AML-193 (cell line): Measurements from ENCODE around the gene PDCD6IP.

ENCODE experiments used
- DNase-seq, 2 experiments: peaks; one replicate each; lab custom pipeline; 2025; lab: John Stamatoyannopoulos, UW

Gene PDCD6IP

DNA sequence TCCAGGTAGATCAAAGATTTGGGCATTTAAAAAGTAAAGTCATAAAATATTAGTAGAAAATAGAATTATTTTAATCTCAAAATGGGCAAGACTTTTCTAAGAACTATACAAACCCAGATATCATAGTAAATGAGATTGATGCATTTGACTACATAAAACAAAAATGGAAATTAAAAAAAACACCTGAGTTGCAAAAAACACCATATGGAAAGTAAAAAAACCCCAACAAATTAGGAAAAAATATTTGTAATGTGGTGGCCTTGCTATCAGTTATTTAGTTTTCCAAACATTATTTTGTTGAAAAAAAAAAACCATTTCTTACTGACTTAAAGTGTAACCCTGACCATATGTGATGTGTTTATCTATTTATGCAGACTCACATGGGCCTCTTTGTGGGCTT lies 97.2 kb downstream of the PDCD6IP start:
- DNase-seq: no peak

DNA sequence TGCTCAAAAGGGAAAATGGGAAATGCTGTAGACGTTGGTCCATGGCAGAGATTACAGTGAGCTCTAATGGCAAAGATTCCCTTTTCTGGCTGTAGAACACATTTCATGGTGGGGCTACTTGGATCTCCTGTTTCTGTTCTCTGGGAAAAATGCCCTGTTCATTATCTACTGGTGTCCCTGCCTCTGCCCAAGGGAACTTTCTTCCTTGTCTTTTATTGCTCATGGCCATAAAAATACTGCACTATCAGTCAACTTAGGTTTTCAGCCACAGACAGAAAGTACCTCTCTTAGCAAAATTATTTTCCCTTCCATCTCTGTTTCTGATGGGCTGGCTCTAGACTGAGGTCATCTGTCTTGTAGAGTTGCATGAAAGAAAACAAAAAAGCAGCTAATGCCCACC lies 98.9 kb downstream of the PDCD6IP start:
- no peak for DNase-seq

DNA sequence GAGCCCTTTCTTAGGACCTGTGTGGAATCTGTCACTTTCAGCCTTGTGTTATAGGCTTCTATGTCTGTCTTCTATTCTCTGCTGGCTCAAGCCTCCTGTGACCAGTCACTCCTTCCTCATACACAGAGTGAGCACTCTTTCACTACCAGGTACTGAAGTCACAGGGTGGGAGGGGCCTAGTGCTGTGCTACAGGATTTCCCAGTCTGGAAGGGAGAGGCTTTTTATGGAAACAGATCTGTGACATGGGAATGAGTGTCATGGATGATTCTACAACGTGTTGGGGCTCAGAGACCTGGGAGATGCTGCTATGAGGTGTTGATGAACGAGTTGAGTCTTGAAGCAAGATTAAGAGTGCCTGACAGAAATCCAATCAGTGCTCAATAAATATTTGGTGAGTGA lies 100.5 kb downstream of the PDCD6IP start:
- no peak for DNase-seq

DNA sequence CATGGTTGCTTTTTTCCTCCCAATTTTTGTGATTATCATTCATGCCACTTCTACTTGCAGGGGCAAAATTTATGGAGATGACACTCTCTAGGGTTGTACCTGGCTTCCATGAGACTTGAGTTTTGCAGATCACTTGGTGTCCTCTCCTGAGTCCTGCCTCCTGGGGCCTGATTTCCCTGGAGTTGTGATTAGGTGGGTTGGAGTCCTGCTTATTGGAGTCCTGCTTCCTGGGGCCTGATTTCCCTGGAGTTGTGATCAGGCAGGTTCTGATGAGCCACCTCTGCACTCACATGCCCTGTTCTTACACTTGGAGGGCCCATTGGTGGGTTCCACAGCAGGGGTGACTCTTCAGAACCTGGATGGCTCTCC lies 102.0 kb downstream of the PDCD6IP start:
- DNase-seq: no peak

DNA sequence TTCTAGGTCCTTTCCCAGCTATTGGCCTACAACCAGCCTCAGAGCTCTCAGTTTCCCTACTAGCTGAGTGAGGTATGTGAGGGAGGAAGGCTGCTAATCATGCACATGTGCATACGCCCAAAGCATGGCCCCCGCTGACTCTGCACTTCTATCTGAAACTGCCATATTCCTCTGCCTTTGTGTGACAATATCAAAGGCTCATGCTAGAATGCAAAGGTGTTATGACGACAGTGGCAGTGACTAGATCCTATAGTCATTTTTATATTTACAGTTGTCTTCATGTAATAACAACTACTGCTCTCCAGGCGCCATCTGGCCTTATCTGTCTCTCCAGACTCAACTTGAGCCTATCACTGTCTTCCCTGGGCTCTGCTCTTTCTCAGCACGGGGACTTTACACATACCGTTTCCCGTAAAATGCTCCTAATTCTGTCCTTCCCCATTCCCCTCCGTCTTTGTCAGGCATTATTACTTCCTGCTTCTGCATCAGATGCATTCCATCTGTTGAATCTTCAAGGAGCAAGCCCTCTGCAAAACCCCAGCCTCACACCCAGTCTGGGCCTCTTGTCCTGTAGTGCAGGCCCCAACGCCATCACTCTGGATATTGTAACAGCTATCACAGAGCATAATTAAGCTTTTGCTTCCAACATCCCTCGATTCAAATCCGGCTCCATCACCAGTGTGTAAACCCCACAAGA lies 102.5 kb downstream of the PDCD6IP start:
- no peak for DNase-seq

DNA sequence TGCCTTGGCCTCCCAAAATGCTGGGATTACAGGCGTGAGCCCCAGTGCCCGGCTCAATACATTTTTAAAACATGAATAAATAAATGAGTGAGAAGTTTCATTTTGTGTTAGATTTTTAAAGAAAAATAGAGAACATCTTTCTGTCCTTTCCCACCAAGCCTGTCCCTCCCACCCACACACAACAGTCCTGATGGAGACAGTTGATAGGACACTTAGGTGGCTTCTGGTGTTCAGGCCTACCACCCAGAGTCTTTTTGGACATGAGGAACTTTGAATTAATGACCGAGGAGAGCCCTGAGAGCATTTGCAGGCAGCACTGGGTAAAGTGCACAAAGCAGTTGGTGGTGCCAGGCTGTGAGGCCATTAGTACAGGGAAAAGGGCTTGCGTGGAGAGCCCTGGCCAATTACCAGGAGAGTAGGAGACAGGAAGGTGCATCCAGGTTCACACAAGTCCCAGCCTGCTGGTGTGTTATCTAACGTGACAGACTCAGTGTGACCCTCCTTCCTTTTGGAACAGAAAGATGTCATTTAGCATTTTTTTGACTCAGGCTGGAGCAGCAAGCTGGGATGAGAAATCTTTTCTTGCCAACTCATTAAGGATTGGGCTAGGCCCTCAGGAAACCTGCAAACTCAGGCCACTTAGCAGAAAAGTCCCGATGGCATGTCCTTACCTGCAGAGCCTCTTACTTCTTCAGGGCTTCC lies 103.6 kb downstream of the PDCD6IP start:
- no peak for DNase-seq

DNA sequence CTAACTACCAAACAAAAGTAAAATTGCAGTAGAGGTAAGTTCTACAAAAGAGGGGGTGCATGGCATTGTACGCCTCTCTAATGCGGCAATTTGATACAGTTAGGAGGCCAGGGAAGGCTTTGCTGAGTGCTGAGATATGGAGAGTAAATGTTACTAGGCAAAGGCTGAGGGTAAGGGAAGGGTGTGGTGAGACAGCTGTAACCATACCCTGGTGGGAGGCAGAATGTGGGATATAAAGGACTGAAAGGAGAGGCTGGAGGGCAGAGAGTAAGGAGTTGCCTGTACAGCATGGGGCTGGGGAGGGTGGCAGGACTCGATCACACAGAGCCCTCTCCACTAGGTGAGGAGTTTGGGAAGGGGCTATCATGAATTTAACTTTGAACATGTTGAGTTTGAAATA lies 106.3 kb downstream of the PDCD6IP start:
- DNase-seq: no peak

DNA sequence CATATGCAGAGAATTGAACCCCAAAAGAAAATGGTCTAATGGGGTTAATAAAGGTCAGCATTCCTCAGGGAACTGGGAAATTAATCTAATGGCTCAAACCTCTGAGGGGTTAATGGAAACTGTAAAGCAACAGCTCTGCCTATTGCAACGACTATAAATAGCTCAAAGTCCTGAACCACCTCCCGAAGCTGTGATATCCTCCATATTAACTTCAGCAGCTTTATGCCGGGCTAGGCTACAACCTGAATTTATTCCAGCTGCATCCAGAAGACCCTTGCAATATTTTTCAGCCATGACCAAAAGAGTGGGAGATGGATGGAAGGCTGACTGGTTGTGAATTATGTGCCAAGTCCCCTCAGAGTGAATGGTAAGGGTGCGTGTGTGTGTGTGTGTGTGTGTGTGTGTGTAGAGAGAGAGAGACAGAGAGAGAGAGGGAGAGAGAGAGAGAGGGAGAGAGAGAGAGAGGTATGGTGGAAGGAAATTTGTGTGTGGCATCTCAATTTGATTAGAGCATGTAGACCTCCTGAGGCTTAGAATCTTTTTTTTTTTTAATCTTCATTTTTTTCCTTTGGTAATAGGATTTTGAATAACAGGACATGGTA lies 109.9 kb downstream of the PDCD6IP start:
- no peak for DNase-seq

DNA sequence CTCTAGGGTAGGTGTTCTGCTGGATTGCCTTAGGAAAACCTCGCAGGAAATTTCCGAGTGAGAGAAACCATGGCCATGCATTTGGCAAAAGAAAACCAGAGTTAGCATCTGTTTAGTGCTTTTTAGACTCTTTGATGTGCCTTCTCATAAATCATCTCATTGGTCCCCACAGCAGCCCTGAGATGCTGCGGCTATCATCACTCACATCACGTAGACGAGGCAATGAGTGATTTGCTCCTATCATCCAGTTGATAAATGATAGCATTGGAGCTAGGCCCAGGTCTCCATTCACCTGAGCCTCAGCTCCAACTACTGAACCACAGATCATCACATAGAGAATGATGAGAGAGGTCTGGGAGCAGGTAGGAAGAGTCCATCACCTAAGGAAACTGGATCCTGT lies 111.1 kb downstream of the PDCD6IP start:
- DNase-seq: no peak

DNA sequence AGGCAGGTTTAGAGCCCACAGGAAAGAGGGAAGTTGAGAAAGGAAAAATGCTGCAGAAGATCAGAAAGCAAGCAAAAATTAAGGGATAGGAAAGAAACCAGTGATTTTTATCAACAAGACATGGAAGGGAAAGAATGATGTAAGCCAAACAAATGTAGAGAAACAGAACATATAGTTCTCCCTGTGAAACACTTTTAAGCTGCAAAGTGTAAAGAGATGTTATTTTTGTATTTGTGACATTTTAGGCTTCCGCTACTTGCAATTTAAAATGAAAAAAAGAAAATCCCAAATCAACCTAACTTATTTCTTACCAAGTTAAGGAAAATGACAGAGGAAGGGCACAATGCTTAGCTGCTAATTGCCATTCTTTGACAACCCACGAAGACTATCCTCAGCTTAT lies 111.6 kb downstream of the PDCD6IP start:
- DNase-seq: no peak

DNA sequence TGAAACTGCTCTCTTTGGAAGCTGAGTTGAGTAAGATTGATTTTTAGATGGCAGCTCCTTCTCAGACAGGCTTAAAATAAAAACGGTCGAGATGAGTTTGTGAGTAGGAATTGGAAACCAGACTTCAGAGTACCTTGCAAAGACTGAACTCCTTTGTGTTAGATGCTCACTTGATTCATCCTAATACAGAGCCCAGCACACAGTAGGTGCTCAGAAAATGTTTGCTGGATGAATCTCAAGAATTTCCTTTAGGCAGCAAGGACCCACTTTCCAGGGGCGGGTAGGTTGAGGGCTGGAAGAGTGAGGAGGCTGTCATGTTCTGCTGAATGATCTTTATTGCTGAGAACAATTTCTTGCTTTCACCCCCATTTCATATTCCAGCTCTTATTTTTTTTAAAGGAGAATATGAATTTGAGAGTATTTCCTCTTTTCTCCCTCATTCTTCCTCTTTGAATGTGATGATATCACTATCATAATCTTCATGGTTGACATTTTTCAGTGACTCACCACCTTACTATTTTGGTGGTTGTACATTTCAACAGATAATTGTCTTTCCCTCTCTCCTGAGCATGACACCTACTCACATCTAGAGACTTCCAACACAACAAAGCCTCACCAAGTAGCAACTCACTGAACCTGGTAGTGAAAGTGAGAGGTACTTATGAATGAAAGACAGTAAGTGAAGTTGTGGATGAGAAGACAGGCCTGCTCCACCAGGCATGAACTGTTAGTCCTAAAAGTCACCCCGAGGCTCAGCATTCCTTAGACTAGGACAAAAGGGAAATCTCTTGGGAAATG lies 113.3 kb downstream of the PDCD6IP start:
- peak; percentile 6 to 24 for DNase-seq

DNA sequence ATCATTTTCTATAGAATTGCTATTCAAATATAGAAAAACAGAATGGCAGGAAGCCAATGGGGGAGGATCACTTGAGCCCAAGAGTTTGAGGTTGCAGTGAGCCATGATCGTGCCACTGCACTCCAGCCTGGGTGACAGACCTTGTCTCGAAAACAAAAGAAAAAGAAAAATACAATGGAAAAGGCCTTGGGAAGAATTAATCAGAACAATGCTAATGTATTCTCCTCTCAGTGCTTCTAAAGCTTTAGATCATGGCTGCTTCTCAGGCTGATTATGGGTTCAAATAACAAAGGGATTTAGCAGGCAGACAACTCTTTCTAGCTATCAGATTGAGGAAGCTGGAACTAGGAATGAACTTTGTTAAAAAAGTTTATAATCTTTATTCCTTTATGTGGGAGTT lies 115.8 kb downstream of the PDCD6IP start:
- DNase-seq: no peak

DNA sequence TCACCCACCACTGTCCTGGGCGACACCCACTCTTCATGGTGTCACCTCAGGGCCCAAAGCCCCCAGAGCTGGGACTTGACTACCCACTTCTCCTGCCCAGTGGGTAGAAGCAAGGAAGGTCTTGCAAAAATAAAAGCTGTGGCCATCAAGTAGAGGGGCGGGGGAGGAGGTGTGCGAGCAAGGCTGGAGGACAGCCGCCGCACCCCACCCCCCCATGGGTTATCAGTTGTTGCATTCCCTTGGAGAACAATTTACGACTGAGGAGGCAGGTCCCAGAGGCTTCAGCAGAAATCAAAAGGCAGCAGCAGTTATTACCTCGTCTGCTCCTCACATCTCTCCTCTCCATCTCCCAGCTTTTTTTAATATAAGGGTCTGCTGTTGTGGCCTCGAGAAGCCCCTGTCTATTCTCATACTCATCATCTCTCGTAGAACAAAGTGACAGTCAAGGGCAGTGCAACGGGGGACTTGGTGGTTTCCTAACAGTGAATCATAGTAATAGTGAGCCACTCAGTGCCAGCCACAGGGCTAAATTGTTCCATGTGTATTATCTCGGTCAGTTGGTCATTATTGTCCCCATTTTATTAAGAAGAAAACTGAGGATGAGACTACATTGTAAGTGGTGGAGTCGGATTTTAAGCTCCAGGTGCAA lies 116.4 kb downstream of the PDCD6IP start:
- DNase-seq: no peak

DNA sequence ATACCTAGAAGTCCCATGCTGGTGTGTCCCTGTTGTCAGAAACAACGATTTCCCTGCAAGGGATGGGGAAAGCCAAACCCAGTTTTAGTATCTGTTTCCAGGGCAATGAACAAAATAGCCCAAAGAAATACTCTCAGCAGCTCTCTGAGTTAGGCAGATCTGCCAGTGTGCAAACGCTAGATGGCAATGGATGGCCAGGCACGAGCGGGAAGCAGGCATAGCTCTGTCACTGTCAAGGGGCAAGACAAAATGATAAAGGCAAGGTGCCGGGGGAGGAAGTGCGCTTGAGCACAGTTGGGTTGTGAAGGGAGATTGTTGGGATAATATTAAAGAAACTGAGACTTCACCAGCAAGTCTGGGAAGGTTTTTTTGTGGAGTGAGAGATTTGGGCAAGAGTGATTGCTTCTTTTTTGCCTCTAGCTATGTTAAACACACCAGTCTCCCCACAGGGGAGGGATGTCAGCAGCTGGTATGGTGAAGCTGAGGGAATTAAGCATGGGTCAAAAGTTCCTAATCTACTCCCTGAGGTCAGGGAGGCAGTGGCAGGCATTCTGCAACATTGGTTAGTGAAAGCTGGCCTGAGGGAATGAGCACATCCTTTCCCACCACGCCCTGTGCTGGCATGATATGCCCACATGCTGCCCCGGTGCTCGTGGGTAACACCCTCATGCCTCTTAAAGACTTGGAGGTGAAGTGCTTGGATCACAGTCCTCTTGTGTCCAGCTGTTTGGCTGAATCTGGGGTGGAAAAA lies 117.5 kb downstream of the PDCD6IP start:
- no peak for DNase-seq

DNA sequence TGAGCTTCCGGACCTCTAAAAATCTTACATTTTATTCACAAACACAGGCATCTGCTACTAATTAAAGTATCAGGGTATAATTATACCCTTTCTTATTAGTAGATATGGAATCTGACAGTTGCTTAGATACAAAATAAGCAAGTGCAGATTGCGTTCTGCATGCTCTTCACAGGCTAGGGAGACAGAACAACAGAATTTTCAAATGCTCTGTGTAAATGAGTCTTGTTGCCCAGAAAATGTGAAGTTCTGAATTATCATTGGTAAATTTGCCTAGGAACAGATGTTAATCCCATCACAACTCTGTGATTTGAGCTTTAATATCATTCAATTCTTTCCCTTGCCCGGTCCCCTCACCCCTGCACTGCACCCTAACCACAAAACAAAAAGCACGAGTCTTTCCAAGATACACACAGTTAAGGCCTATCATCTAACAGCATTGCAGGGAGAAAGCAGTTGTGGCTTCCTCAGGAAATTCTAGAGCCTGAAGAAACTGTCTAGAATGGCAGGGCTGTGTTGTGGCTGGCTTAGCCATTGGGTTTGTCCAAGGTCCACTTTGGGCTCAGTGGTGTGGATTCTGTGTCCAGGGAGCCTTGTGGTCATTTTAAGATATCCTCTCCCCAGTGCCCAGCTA lies 119.8 kb downstream of the PDCD6IP start:
- DNase-seq: no peak
